ENCODE data around the gene RPL9. TPM values are rescaled to one million over a fixed set of nuclear protein-coding genes. Genes with fewer than 3 reads are reported as not detected.

RPL9 gene
- total and polyA plus RNA-seq, 2 of the 13 experiments (the other 11 are each of a cell fraction or from before 2014, with no cell fraction given), result 993 to 2,148 TPM

DNA sequence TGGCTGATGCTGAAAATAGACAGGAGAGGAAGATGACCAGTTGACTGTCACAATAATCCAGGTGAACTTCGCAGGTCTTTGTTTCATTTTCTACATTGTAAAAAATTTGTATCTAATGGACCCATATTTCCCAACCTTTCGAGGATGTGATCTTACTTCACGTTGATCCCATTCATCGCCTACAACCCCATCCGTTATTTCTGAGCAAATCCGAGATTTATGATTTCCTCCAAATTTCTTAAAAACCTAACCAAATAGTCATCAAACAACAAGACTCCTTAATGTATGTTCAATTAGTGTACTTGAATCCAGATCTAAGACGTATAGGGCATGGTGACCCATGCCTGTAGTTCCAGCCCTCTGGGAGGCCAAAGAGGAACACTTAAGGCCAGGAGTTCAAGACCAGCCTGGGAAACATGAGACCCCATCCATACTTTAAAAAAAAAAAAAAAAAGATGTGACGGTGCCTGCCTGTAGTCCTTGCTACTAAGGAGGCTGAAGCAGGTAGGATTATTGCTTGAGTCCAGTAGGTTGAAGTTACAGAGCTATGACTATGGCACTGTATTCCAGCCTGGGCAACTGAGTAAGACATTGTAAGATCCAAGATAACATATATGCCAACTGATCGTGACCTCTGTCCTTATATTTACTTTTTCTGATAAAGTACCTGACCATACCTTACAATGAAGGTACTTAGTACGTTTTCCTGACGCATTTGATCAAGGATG lies 5.7 kb downstream of the RPL9 start:
- 95% methylated on average over 11 of the region's 11 CpGs for WGBS (ENCODE audit: low lambda C conversion rate)
- Histone ChIP-seq H3K9me3 (ENCODE audit: low read length) (no peaks in the 10 kb centered on the region), H3K36me3 (replicated peaks in 1 of 2; ENCODE audit: control insufficient read depth in 1 of 2, insufficient read depth in 2 of 2, low read length in 2 of 2) (peaks cover 9 to 62% of the 10 kb centered on the region in 2 experiments), H3K9ac (ENCODE audit: insufficient read depth, low read depth, low read length) (no peak overlapping the region), H3K4me2 (ENCODE audit: low read depth, low read length) (no peak overlapping the region), H4K20me1 (ENCODE audit: insufficient read depth, low read length) (peaks cover 60% of the 10 kb centered on the region), H3K79me2 (ENCODE audit: insufficient read depth, low read length) (peaks cover 29% of the 10 kb centered on the region), H3K27me3 (ENCODE audit: control insufficient read depth in 1 of 2, insufficient read depth in 2 of 2, low read length in 2 of 2) (no peaks in the 10 kb centered on the region; a peak in 1 of 5 replicates), H3K4me1 (ENCODE audit: insufficient read depth, low read length) (peaks cover 82% of the 10 kb centered on the region), H3K27ac (ENCODE audit: extremely low read length, insufficient read depth, low read length) (no peak overlapping the region), H2AFZ (ENCODE audit: low read length) (no peak overlapping the region), H3K4me3 (replicated peaks in 1 of 3; ENCODE audit: insufficient read depth in 1 of 3, low read depth in 2 of 3, low read length in 3 of 3) (no peak overlapping the region)
- in situ Hi-C loops (cut with HindIII; ENCODE audit: extremely low pct_ligation_motif_present, low pct_unique_long_range_greater_than_20kb), result no loop called here
- ChIA-PET CTCF (ENCODE audit: low intra/inter-chr PET ratio, low total read pairs) (no interaction called here), POLR2A (interaction anchor here (0.8 to 3.4 kb wide), 4 partner anchors 23 to 87 kb away, joined by 3 to 20 read pairs (median 6); partner anchors contain the start of genes KLB and RFC1)
- intact Hi-C loops (cut with micrococcal nuclease; ENCODE audit: unreplicated experiment), result loop anchor here (5.0 kb wide), 1 partner anchor 271 kb away; the partner anchor contains the start of gene WDR19
- FAIRE-seq, result no peak
- no TSS peak for BruUV-seq (replicated peaks)
- ATAC-seq, result no peak
- no peak for DNase-seq (ENCODE audit: low spot score)
- TF ChIP-seq TBX2 (CRISPR knock-in tag; IDR thresholded peaks at IDR 0.05; ENCODE audit: borderline replicate concordance), result no peak
- TF ChIP-seq ONECUT2 (CRISPR knock-in tag; IDR thresholded peaks at IDR 0.05), result no peak
- TF ChIP-seq, protein P1, sequence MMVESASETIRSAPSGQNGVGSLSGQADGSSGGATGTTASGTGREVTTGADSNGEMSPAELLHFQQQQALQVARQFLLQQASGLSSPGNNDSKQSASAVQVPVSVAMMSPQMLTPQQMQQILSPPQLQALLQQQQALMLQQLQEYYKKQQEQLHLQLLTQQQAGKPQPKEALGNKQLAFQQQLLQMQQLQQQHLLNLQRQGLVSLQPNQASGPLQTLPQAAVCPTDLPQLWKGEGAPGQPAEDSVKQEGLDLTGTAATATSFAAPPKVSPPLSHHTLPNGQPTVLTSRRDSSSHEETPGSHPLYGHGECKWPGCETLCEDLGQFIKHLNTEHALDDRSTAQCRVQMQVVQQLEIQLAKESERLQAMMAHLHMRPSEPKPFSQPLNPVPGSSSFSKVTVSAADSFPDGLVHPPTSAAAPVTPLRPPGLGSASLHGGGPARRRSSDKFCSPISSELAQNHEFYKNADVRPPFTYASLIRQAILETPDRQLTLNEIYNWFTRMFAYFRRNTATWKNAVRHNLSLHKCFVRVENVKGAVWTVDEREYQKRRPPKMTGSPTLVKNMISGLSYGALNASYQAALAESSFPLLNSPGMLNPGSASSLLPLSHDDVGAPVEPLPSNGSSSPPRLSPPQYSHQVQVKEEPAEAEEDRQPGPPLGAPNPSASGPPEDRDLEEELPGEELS (CRISPR knock-in tag; IDR thresholded peaks at IDR 0.05), result no peak
- no peak for TF ChIP-seq ZBTB7B (CRISPR knock-in tag; IDR thresholded peaks at IDR 0.05)
- TF ChIP-seq, protein P2, sequence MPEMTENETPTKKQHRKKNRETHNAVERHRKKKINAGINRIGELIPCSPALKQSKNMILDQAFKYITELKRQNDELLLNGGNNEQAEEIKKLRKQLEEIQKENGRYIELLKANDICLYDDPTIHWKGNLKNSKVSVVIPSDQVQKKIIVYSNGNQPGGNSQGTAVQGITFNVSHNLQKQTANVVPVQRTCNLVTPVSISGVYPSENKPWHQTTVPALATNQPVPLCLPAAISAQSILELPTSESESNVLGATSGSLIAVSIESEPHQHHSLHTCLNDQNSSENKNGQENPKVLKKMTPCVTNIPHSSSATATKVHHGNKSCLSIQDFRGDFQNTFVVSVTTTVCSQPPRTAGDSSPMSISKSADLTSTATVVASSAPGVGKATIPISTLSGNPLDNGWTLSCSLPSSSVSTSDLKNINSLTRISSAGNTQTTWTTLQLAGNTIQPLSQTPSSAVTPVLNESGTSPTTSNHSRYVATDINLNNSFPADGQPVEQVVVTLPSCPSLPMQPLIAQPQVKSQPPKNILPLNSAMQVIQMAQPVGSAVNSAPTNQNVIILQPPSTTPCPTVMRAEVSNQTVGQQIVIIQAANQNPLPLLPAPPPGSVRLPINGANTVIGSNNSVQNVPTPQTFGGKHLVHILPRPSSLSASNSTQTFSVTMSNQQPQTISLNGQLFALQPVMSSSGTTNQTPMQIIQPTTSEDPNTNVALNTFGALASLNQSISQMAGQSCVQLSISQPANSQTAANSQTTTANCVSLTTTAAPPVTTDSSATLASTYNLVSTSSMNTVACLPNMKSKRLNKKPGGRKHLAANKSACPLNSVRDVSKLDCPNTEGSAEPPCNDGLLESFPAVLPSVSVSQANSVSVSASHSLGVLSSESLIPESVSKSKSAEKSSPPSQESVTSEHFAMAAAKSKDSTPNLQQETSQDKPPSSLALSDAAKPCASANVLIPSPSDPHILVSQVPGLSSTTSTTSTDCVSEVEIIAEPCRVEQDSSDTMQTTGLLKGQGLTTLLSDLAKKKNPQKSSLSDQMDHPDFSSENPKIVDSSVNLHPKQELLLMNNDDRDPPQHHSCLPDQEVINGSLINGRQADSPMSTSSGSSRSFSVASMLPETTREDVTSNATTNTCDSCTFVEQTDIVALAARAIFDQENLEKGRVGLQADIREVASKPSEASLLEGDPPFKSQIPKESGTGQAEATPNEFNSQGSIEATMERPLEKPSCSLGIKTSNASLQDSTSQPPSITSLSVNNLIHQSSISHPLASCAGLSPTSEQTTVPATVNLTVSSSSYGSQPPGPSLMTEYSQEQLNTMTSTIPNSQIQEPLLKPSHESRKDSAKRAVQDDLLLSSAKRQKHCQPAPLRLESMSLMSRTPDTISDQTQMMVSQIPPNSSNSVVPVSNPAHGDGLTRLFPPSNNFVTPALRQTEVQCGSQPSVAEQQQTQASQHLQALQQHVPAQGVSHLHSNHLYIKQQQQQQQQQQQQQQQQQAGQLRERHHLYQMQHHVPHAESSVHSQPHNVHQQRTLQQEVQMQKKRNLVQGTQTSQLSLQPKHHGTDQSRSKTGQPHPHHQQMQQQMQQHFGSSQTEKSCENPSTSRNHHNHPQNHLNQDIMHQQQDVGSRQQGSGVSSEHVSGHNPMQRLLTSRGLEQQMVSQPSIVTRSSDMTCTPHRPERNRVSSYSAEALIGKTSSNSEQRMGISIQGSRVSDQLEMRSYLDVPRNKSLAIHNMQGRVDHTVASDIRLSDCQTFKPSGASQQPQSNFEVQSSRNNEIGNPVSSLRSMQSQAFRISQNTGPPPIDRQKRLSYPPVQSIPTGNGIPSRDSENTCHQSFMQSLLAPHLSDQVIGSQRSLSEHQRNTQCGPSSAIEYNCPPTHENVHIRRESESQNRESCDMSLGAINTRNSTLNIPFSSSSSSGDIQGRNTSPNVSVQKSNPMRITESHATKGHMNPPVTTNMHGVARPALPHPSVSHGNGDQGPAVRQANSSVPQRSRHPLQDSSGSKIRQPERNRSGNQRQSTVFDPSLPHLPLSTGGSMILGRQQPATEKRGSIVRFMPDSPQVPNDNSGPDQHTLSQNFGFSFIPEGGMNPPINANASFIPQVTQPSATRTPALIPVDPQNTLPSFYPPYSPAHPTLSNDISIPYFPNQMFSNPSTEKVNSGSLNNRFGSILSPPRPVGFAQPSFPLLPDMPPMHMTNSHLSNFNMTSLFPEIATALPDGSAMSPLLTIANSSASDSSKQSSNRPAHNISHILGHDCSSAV (CRISPR knock-in tag; IDR thresholded peaks at IDR 0.05; ENCODE audit: borderline replicate concordance), result no peak
- TF ChIP-seq POLR2AphosphoS2 (IDR thresholded peaks at IDR 0.05; ENCODE audit: low read depth, low read length), result no peak
- 0 out of 2 replicates have a peak, but pooled peaks have one; percentile 18 for TF ChIP-seq MBD4 (IDR thresholded peaks at IDR 0.05; ENCODE audit: borderline replicate concordance, low read length)
- TF ChIP-seq RBFOX2 (IDR thresholded peaks at IDR 0.05; ENCODE audit: low read depth, low read length), result peak; percentile 76
- TF ChIP-seq, protein P3, sequence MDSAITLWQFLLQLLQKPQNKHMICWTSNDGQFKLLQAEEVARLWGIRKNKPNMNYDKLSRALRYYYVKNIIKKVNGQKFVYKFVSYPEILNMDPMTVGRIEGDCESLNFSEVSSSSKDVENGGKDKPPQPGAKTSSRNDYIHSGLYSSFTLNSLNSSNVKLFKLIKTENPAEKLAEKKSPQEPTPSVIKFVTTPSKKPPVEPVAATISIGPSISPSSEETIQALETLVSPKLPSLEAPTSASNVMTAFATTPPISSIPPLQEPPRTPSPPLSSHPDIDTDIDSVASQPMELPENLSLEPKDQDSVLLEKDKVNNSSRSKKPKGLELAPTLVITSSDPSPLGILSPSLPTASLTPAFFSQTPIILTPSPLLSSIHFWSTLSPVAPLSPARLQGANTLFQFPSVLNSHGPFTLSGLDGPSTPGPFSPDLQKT (CRISPR knock-in tag; IDR thresholded peaks at IDR 0.05; ENCODE audit: borderline replicate concordance), result no peak
- TF ChIP-seq TGIF2 (CRISPR knock-in tag; IDR thresholded peaks at IDR 0.05), result no peak

All from HepG2 (cell line).